GM20000 (cell line): ENCODE data around the gene STX3.
"Not testable (repeated sequence)": the region's sequence is repeated elsewhere in the genome, so short reads cannot be mapped to it uniquely, and the experiment has no call there.

ENCODE experiments used
- DNase-seq: peaks from one replicate; pipeline ENCODE4 v3.0.0; 2012; ENCODE audit warnings: low spot score
- CTCF ChIP-seq: IDR thresholded peaks from 2 replicates; pipeline ENCODE4 v1.5.1; 2012; ENCODE audit warnings: mild to moderate bottlenecking, control low read depth; ENCODE audit errors: extremely low read depth, missing control alignments

Gene STX3

GRCh38 chr11:59813364-59813763, 58.2 kb downstream of the STX3 start:
- no peak for DNase-seq

GRCh38 chr11:59814021-59814420, 58.8 kb downstream of the STX3 start:
- no peak for TF ChIP-seq CTCF
- no peak for DNase-seq

More at GRCh38 chr11:59813364-59813763, 58.2 kb downstream of the STX3 start:
- no peak for TF ChIP-seq CTCF

DNA sequence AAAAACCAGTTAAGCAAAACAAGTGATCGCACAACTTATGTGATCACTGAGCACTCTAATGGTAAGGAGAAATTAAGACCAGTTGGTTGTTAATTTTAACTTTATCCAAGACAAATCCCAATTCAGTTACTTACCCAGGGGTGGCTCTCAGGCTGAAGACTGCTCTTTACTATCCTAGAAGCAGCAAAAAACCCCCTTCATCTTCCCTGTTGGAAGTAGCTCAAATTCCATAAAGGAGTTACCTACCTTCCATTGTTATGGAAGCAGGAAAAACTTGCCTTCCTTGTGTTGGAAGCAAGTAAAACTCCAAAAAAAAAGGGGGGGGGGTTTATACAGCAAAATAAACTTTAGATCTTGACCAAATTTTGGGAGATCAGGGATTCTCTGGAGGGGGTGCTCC, 60.6 kb downstream of the STX3 start:
- no peak for DNase-seq
- TF ChIP-seq CTCF = no peak

GRCh38 chr11:59816434-59816833, 61.3 kb downstream of the STX3 start:
- DNase-seq = not testable (repeated sequence)

GRCh38 chr11:59818572-59818971, 63.4 kb downstream of the STX3 start:
- DNase-seq = no peak
- TF ChIP-seq CTCF = no peak

GRCh38 chr11:59822989-59823566, 67.9 kb downstream of the STX3 start:
- peak; percentile 47 for DNase-seq
- TF ChIP-seq CTCF = peak; percentile 33

- no peak for DNase-seq
- TF ChIP-seq CTCF = no peak
Measured at GRCh38 chr11:59829358-59829757, 74.2 kb downstream of the STX3 start.

GRCh38 chr11:59833602-59834001, 78.4 kb downstream of the STX3 start:
- DNase-seq = no peak
- TF ChIP-seq CTCF = no peak
